B cell (primary cell): Measurements from ENCODE around the gene INF2. TPM values are rescaled to one million over a fixed set of nuclear protein-coding genes. Genes with fewer than 3 reads are reported as not detected.
A peak's percentile ranks its signal among the peaks of the same experiment; 100 is the strongest.

Source experiments
- ATAC-seq: fragments of 200-7000 bp; cut with Tn5 transposase; one replicate; pipeline ENCODE4 v1.10.0; 2021; ENCODE audit warnings: low read depth, mild to moderate bottlenecking, moderate number of reproducible peaks, moderate library complexity
- CTCF ChIA-PET: fragments of 350-600 bp; sonication (Branson Sonifier 250); formaldehyde crosslinking; loops from one replicate; lab custom pipeline; 2021; ENCODE audit warnings: antibody characterized with exemption, inconsistent platforms; lab: Charles Lee
- POLR2A ChIA-PET: fragments of 350-600 bp; sonication (Branson Sonifier 250); formaldehyde crosslinking; loops from one replicate; lab custom pipeline; 2021; ENCODE audit warnings: antibody characterized with exemption; lab: Charles Lee
- DNase-seq: peaks from one replicate; pipeline ENCODE4 v3.0.0; 2013
- H2AFZ ChIP-seq: 2 replicates; pipeline ENCODE4 v1.6.1; 2012; ENCODE audit warnings: mild to moderate bottlenecking, low read depth, low read length; ENCODE audit not compliant: insufficient read depth, poor library complexity, severe bottlenecking
- H3K27ac ChIP-seq, 2 donors: 1 replicate in 1 of 2; 2 replicates in 1 of 2; pipeline ENCODE4 v1.5.1; 2012 to 2013; ENCODE audit warnings: low read length in 2 of 2, mild to moderate bottlenecking in 2 of 2, moderate library complexity in 1 of 2
- H3K27me3 ChIP-seq, 4 experiments: fragments of 200-600 bp in 1 of 4; sonication (generic) in 1 of 4; replicated peaks in 1 of 4; 1 replicate in 2 of 4; 2 replicates in 2 of 4; pipeline versions ENCODE4 v1.6.1 to v1.7.0; 2013 to 2016; ENCODE audit warnings: low read length in 3 of 4, mild to moderate bottlenecking in 2 of 4, mixed read lengths in 1 of 4, moderate library complexity in 1 of 4; ENCODE audit not compliant: insufficient read depth in 4 of 4, control insufficient read depth in 3 of 4; ENCODE audit errors: control extremely low read depth in 1 of 4
- H3K36me3 ChIP-seq, 2 experiments: replicated peaks in 1 of 2; 1 replicate in 1 of 2; 2 replicates in 1 of 2; pipeline versions ENCODE4 v1.6.1 to v1.7.1; 2013; ENCODE audit warnings: low read length in 1 of 2; ENCODE audit not compliant: insufficient read depth in 2 of 2, control insufficient read depth in 1 of 2; ENCODE audit errors: control extremely low read depth in 1 of 2, extremely low read depth in 1 of 2
- H3K4me1 ChIP-seq, 2 donors: fragments of 200-600 bp in 1 of 2; sonication (generic) in 1 of 2; 1 replicate in 1 of 2; 2 replicates in 1 of 2; pipeline versions ENCODE4 v1.5.1 to v1.6.1; 2013 to 2017; ENCODE audit warnings: low read length in 2 of 2; ENCODE audit not compliant: control insufficient read depth in 2 of 2, insufficient read depth in 2 of 2
- H3K4me2 ChIP-seq: replicated peaks from 2 replicates; pipeline ENCODE3; 2012; ENCODE audit warnings: mild to moderate bottlenecking, low read depth, low read length; ENCODE audit not compliant: poor library complexity, severe bottlenecking
- H3K4me3 ChIP-seq, 5 experiments: fragments of 200-600 bp in 1 of 5; sonication (generic) in 1 of 5; 1 replicate in 3 of 5; 2 replicates in 2 of 5; pipeline versions ENCODE4 v1.5.1 to v1.7.0; 2011 to 2016; ENCODE audit warnings: low read length in 4 of 5, mild to moderate bottlenecking in 4 of 5, low read depth in 2 of 5, control low read depth in 1 of 5, moderate library complexity in 1 of 5; ENCODE audit not compliant: insufficient read depth in 1 of 5; ENCODE audit errors: control extremely low read depth in 1 of 5, extremely low read depth in 1 of 5
- H3K79me2 ChIP-seq: fragments of 200-600 bp; sonication (generic); one replicate; pipeline ENCODE4 v1.6.0; 2016; ENCODE audit warnings: low read length; ENCODE audit not compliant: control insufficient read depth, insufficient read depth
- H3K9ac ChIP-seq: fragments of 200-600 bp; sonication (generic); 2 replicates; pipeline ENCODE4 v1.6.1; 2017; ENCODE audit warnings: mild to moderate bottlenecking, low read length, moderate library complexity
- H3K9me3 ChIP-seq, 3 donors: one replicate each; pipeline versions ENCODE4 v1.6.1 to v1.7.1; 2013; ENCODE audit warnings: low read length in 2 of 3; ENCODE audit not compliant: control insufficient read depth in 2 of 3, insufficient read depth in 1 of 3; ENCODE audit errors: control extremely low read depth in 1 of 3
- H4K20me1 ChIP-seq: 2 replicates; pipeline ENCODE4 v1.6.0; 2012; ENCODE audit warnings: mild to moderate bottlenecking, low read length; ENCODE audit not compliant: insufficient read depth, control insufficient read depth, poor library complexity, severe bottlenecking
- H3K27ac Mint-ChIP-seq: one replicate; pipeline ENCODE4 v1.8.0; 2021; ENCODE audit warnings: mixed read lengths
- H3K27me3 Mint-ChIP-seq: one replicate; pipeline ENCODE4 v1.8.0; 2021; ENCODE audit warnings: mixed read lengths
- H3K4me1 Mint-ChIP-seq: one replicate; pipeline ENCODE4 v1.8.0; 2021; ENCODE audit warnings: mixed read lengths
- H3K4me3 Mint-ChIP-seq: one replicate; pipeline ENCODE4 v1.8.0; 2021; ENCODE audit warnings: mixed read lengths
- H3K9me3 Mint-ChIP-seq: one replicate; pipeline ENCODE4 v1.8.0; 2022; ENCODE audit warnings: mixed read lengths; ENCODE audit not compliant: insufficient read depth
- EZH2 ChIP-seq: IDR thresholded peaks from 2 replicates; pipeline ENCODE4 v1.6.1; 2012; ENCODE audit warnings: borderline replicate concordance, low read depth, mild to moderate bottlenecking, moderate library complexity, low read length; ENCODE audit not compliant: insufficient read depth, poor library complexity, severe bottlenecking
- WGBS: methylation state at CpG from one replicate; pipeline ENCODE4 v1.1.5; 2013; ENCODE audit warnings: missing lambda C conversion rate; ENCODE audit not compliant: insufficient coverage; 5-methylcytosine and 5-hydroxymethylcytosine counted together
- intact Hi-C: fragments of 100-400 bp; cut with micrococcal nuclease; formaldehyde crosslinking; loops from one replicate; pipeline ENCODE4 v1.10.0; 2022
- polyA plus RNA-seq: library from polyadenylated mRNA; depleted of rRNA; stranded (reverse); fragments of >200 nt; gene quantifications from 2 replicates; pipeline ENCODE4 v1.2.3, GENCODE V29; 2012
- total RNA-seq, 2 donors: library from RNA; stranded (reverse); fragments of 120-200 nt in 1 of 2; gene quantifications; 1 replicate in 1 of 2; 2 replicates in 1 of 2; pipeline versions ENCODE4 v1.2.3 to v1.2.4, GENCODE V29; 2013 to 2022
- TF ChIP-seq, protein P1 (sequence below): fragments of 200-600 bp; IDR thresholded peaks from one replicate; pipeline ENCODE4 v1.8.0; 2022; ENCODE audit warnings: antibody characterized with exemption, mild to moderate bottlenecking

INF2 gene
- total and polyA plus RNA-seq, 2 donors (not counting 1 experiment from before 2014, with no cell fraction given) = 90.2 to 100 TPM

GRCh38 chr14:104725772-104726548 lies 36.5 kb downstream of the INF2 start:
- intact Hi-C loops = no loop called here
- WGBS = 89% methylated on average over 23 of the region's 25 CpGs
- H3K4me2 ChIP-seq = no peak overlapping the region

More at GRCh38 chr14:104725772-104726548, 36.5 kb downstream of the INF2 start:
- H3K27ac Mint-ChIP-seq = no peak overlapping the region
- H3K9me3 ChIP-seq = no peaks in the 10 kb centered on the region
- DNase-seq (no peak), ATAC-seq (no peak)
- no peak for TF ChIP-seq EZH2
- TF ChIP-seq, protein P1, sequence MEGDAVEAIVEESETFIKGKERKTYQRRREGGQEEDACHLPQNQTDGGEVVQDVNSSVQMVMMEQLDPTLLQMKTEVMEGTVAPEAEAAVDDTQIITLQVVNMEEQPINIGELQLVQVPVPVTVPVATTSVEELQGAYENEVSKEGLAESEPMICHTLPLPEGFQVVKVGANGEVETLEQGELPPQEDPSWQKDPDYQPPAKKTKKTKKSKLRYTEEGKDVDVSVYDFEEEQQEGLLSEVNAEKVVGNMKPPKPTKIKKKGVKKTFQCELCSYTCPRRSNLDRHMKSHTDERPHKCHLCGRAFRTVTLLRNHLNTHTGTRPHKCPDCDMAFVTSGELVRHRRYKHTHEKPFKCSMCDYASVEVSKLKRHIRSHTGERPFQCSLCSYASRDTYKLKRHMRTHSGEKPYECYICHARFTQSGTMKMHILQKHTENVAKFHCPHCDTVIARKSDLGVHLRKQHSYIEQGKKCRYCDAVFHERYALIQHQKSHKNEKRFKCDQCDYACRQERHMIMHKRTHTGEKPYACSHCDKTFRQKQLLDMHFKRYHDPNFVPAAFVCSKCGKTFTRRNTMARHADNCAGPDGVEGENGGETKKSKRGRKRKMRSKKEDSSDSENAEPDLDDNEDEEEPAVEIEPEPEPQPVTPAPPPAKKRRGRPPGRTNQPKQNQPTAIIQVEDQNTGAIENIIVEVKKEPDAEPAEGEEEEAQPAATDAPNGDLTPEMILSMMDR = no peak
- no peak overlapping the region for H3K27ac ChIP-seq
- POLR2A ChIA-PET = no interaction called here
- H3K9ac ChIP-seq = no peak overlapping the region
- CTCF ChIA-PET = interaction anchor here (1.1 to 3.6 kb wide), 3 partner anchors 17 to 43 kb away, joined by 3 to 12 read pairs (median 4); partner anchors contain the start of gene SIVA1
- no peak overlapping the region for H3K4me3 ChIP-seq
- peaks cover 6 to 10% of the 10 kb centered on the region in 2 donors for H3K4me1 ChIP-seq
- peaks cover 3% of the 10 kb centered on the region for H3K4me1 Mint-ChIP-seq
- peak overlapping the region; percentile 26 for H3K4me3 Mint-ChIP-seq
- H3K36me3 ChIP-seq = no peaks in the 10 kb centered on the region
- H4K20me1 ChIP-seq = no peaks in the 10 kb centered on the region
- H3K27me3 ChIP-seq = peaks cover 0 to 9% (median 3%) of the 10 kb centered on the region in 4 experiments
- no peak overlapping the region for H2AFZ ChIP-seq
- no peaks in the 10 kb centered on the region for H3K79me2 ChIP-seq
- H3K9me3 Mint-ChIP-seq = no peaks in the 10 kb centered on the region
- H3K27me3 Mint-ChIP-seq = peaks cover 8% of the 10 kb centered on the region
